HepG2 (cell line): ENCODE measurements around the gene HPCAL1. TPM values are rescaled to one million over a fixed set of nuclear protein-coding genes. Genes with fewer than 3 reads are reported as not detected.

Experiments
- AKNA ChIP-seq: sonication (generic); formaldehyde crosslinking; IDR thresholded peaks from 2 replicates; pipeline ENCODE4 v1.4.0; 2020; ENCODE audit warnings: missing genetic modification reagents, borderline replicate concordance
- CAMTA2 ChIP-seq: sonication (generic); formaldehyde crosslinking; IDR thresholded peaks from 2 replicates; pipeline ENCODE4 v1.4.0; 2020; ENCODE audit warnings: mild to moderate bottlenecking, missing genetic modification reagents, borderline replicate concordance
- CBX5 ChIP-seq: sonication (generic); formaldehyde crosslinking; IDR thresholded peaks from 2 replicates; pipeline ENCODE4 v1.4.0; 2020; ENCODE audit warnings: missing genetic modification reagents, borderline replicate concordance
- CENPX ChIP-seq: sonication (generic); formaldehyde crosslinking; IDR thresholded peaks from 2 replicates; pipeline ENCODE4 v1.9.0; 2021; ENCODE audit warnings: mild to moderate bottlenecking, missing genetic modification reagents, moderate library complexity
- EED ChIP-seq: sonication (generic); formaldehyde crosslinking; IDR thresholded peaks from 2 replicates; pipeline ENCODE4 v1.5.0; 2020; ENCODE audit warnings: mild to moderate bottlenecking, missing genetic modification reagents
- ELF4 ChIP-seq: sonication (generic); formaldehyde crosslinking; IDR thresholded peaks from 2 replicates; pipeline ENCODE4 v1.5.0; 2020; ENCODE audit warnings: missing genetic modification reagents, mild to moderate bottlenecking, moderate library complexity, borderline replicate concordance
- GATAD1 ChIP-seq: IDR thresholded peaks from 2 replicates; pipeline ENCODE4 v1.6.1; 2016; ENCODE audit warnings: missing genetic modification reagents, missing compliant biosample characterization
- HDAC6 ChIP-seq: fragments of 200-600 bp; sonication (generic); IDR thresholded peaks from 2 replicates; pipeline ENCODE4 v1.7.0; 2017; ENCODE audit warnings: mild to moderate bottlenecking, antibody characterized with exemption, low read length, low read depth
- HINFP ChIP-seq: sonication (generic); formaldehyde crosslinking; IDR thresholded peaks from 2 replicates; pipeline ENCODE4 v1.4.0; 2020; ENCODE audit warnings: low read depth, mild to moderate bottlenecking, missing genetic modification reagents
- MAZ ChIP-seq, 2 experiments: sonication (generic) in 1 of 2; formaldehyde crosslinking in 1 of 2; IDR thresholded peaks; 2 replicates each; pipeline versions ENCODE4 v1.5.0 to v1.6.1; 2012 to 2020; ENCODE audit warnings: low read depth in 2 of 2, mild to moderate bottlenecking in 2 of 2, borderline replicate concordance in 1 of 2, improper control_type of control experiment in 1 of 2, low read length in 1 of 2, missing genetic modification reagents in 1 of 2, moderate library complexity in 1 of 2
- PAX8 ChIP-seq: sonication (generic); formaldehyde crosslinking; IDR thresholded peaks from 2 replicates; pipeline ENCODE4 v1.8.0; 2022; ENCODE audit warnings: mild to moderate bottlenecking, missing genetic modification reagents, borderline replicate concordance
- SIN3A ChIP-seq: IDR thresholded peaks from 2 replicates; pipeline ENCODE4 v1.6.1; 2011; ENCODE audit warnings: low read depth, mild to moderate bottlenecking, control low read depth, low read length, borderline replicate concordance
- SMAD1 ChIP-seq: sonication (generic); formaldehyde crosslinking; IDR thresholded peaks from 2 replicates; pipeline ENCODE4 v1.4.0; 2020; ENCODE audit warnings: missing genetic modification reagents, low read depth, mild to moderate bottlenecking, borderline replicate concordance
- SUZ12 ChIP-seq: fragments of 150-350 bp; IDR thresholded peaks from 2 replicates; pipeline ENCODE4 v1.6.1; 2014; ENCODE audit warnings: low read depth, low read length
- TARDBP ChIP-seq: sonication (generic); formaldehyde crosslinking; IDR thresholded peaks from 2 replicates; pipeline ENCODE4 v1.8.0; 2022; ENCODE audit warnings: mild to moderate bottlenecking, missing genetic modification reagents
- TEF ChIP-seq: sonication (generic); formaldehyde crosslinking; IDR thresholded peaks from 2 replicates; pipeline ENCODE4 v1.5.0; 2020; ENCODE audit warnings: missing genetic modification reagents
- YEATS2 ChIP-seq: sonication (generic); formaldehyde crosslinking; IDR thresholded peaks from 2 replicates; pipeline ENCODE4 v1.4.0; 2020; ENCODE audit warnings: missing genetic modification reagents, borderline replicate concordance
- ZNF251 ChIP-seq: sonication (generic); formaldehyde crosslinking; IDR thresholded peaks from 2 replicates; pipeline ENCODE4 v1.9.0; 2021; ENCODE audit warnings: mild to moderate bottlenecking, missing genetic modification reagents
- ZNF282 ChIP-seq: fragments of 450-650 bp; IDR thresholded peaks from 2 replicates; pipeline ENCODE4 v1.6.1; 2018; ENCODE audit not compliant: partially characterized antibody
- ZNF337 ChIP-seq: sonication (generic); formaldehyde crosslinking; IDR thresholded peaks from 2 replicates; pipeline ENCODE4 v1.5.1; 2020; ENCODE audit warnings: missing genetic modification reagents, low read depth, mild to moderate bottlenecking, borderline replicate concordance
- ZNF737 ChIP-seq: sonication (generic); formaldehyde crosslinking; IDR thresholded peaks from 2 replicates; pipeline ENCODE4 v1.5.0; 2020; ENCODE audit warnings: missing genetic modification reagents, mild to moderate bottlenecking, borderline replicate concordance
- ZNF75D ChIP-seq: sonication (generic); formaldehyde crosslinking; IDR thresholded peaks from 2 replicates; pipeline ENCODE4 v1.8.1; 2023; ENCODE audit warnings: missing genetic modification reagents, mild to moderate bottlenecking, borderline replicate concordance
- ZNF776 ChIP-seq: sonication (generic); formaldehyde crosslinking; IDR thresholded peaks from 2 replicates; pipeline ENCODE4 v1.4.0; 2020; ENCODE audit warnings: mild to moderate bottlenecking, missing genetic modification reagents
- polyA plus RNA-seq, 8 experiments: library from polyadenylated mRNA; depleted of rRNA in 3 of 8; stranded (reverse) in 7 of 8; unstranded in 1 of 8; fragments of >200 nt; fragmentation: Illumina TruSeq in 4 of 8; extraction: Trizol in 4 of 8; gene quantifications; 2 replicates each; pipeline versions ENCODE4 v1.2.1 to v1.2.3, GENCODE V29; 2011 to 2016; ENCODE audit warnings: low read depth in 4 of 8, missing spikeins in 1 of 8, mixed read lengths in 1 of 8; ENCODE audit not compliant: insufficient read depth in 1 of 8
- total RNA-seq, 5 experiments: library from RNA; depleted of rRNA; stranded (reverse); fragments of >200 nt; fragmentation: Illumina TruSeq; extraction: Trizol; gene quantifications; 2 replicates each; pipeline ENCODE4 v1.2.3, GENCODE V29; 2016; ENCODE audit warnings: low read depth in 1 of 5

The HPCAL1 gene
- total and polyA plus RNA-seq, 2 of the 13 experiments (the other 11 are each of a cell fraction or from before 2014, with no cell fraction given) = 29.5 to 29.9 TPM

- TF ChIP-seq TEF (CRISPR knock-in tag) (no peak), PAX8 (CRISPR knock-in tag) (0 out of 2 replicates have a peak, but pooled peaks have one; percentile 41), CBX5 (no peak; the same call in 1 of the 2 replicates), ELF4 (CRISPR knock-in tag) (no peak), MAZ (IDR thresholded peaks at IDR 0.05; ENCODE audit: borderline replicate concordance, low read depth, low read length) (no peak), MAZ (CRISPR knock-in tag; IDR thresholded peaks at IDR 0.05; ENCODE audit: low read depth) (no peak), GATAD1 (peak; percentile 9; the same call in 1 of the 2 replicates), CENPX (CRISPR knock-in tag) (no peak), ZNF337 (CRISPR knock-in tag) (no peak), SIN3A (no peak), HINFP (CRISPR knock-in tag) (no peak; the same call in 1 of the 2 replicates), ZNF251 (CRISPR knock-in tag) (no peak), EED (CRISPR knock-in tag) (no peak; the same call in 1 of the 2 replicates), ZNF776 (CRISPR knock-in tag) (no peak; the same call in 1 of the 2 replicates), TARDBP (CRISPR knock-in tag) (no peak; the same call in 1 of the 2 replicates), SMAD1 (CRISPR knock-in tag) (0 out of 2 replicates have a peak, but pooled peaks have one; percentile 36), ZNF282 (no peak), ZNF75D (CRISPR knock-in tag) (no peak), YEATS2 (CRISPR knock-in tag) (no peak), ZNF737 (CRISPR knock-in tag) (no peak), HDAC6 (no peak), SUZ12 (no peak), CAMTA2 (CRISPR knock-in tag) (no peak), AKNA (CRISPR knock-in tag) (no peak)
Observed at GRCh38 chr2:10301941-10302478, 694 bp upstream of the HPCAL1 start (continued).
